B cell (primary cell): Measurements from ENCODE around the gene ZSWIM6.

Experiments
- EZH2 ChIP-seq: IDR thresholded peaks from 2 replicates; pipeline ENCODE4 v1.6.1; 2012; ENCODE audit warnings: borderline replicate concordance, low read depth, mild to moderate bottlenecking, moderate library complexity, low read length; ENCODE audit not compliant: insufficient read depth, poor library complexity, severe bottlenecking
- TF ChIP-seq, protein P1 (sequence below): fragments of 200-600 bp; IDR thresholded peaks from one replicate; pipeline ENCODE4 v1.8.0; 2022; ENCODE audit warnings: antibody characterized with exemption, mild to moderate bottlenecking

- TF ChIP-seq EZH2 = no peak
- TF ChIP-seq, protein P1, sequence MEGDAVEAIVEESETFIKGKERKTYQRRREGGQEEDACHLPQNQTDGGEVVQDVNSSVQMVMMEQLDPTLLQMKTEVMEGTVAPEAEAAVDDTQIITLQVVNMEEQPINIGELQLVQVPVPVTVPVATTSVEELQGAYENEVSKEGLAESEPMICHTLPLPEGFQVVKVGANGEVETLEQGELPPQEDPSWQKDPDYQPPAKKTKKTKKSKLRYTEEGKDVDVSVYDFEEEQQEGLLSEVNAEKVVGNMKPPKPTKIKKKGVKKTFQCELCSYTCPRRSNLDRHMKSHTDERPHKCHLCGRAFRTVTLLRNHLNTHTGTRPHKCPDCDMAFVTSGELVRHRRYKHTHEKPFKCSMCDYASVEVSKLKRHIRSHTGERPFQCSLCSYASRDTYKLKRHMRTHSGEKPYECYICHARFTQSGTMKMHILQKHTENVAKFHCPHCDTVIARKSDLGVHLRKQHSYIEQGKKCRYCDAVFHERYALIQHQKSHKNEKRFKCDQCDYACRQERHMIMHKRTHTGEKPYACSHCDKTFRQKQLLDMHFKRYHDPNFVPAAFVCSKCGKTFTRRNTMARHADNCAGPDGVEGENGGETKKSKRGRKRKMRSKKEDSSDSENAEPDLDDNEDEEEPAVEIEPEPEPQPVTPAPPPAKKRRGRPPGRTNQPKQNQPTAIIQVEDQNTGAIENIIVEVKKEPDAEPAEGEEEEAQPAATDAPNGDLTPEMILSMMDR = no peak
These were observed 187.7 kb downstream of the ZSWIM6 start for GRCh38 chr5:61519728-61520277.
